GM12891 (cell line): ENCODE measurements around the gene CENPVL2.

Source experiments
- POLR2A ChIP-seq: IDR thresholded peaks from 2 replicates; pipeline ENCODE4 v1.6.1; 2011; ENCODE audit warnings: low read depth, low read length, control low read depth
- POLR2AphosphoS5 ChIP-seq: IDR thresholded peaks from 2 replicates; pipeline ENCODE4 v1.6.1; 2011; ENCODE audit warnings: low read depth, low read length, control low read depth
- POU2F2 ChIP-seq: IDR thresholded peaks from 2 replicates; pipeline ENCODE4 v1.6.1; 2011; ENCODE audit warnings: low read depth, mild to moderate bottlenecking, control low read depth, low read length, moderate library complexity
- SPI1 ChIP-seq: IDR thresholded peaks from 2 replicates; pipeline ENCODE4 v1.6.1; 2011; ENCODE audit warnings: low read depth, low read length, control low read depth
- TAF1 ChIP-seq: IDR thresholded peaks from 2 replicates; pipeline ENCODE4 v1.6.1; 2011; ENCODE audit warnings: low read depth, low read length, control low read depth

GRCh38 chrX:51728202-51728601 is 45.6 kb upstream of the CENPVL2 start:
- TF ChIP-seq TAF1 (no peak), POLR2AphosphoS5 (no peak), POU2F2 (no peak), SPI1 (no peak), POLR2A (no peak)
